H9 (cell line): Measurements from ENCODE around the gene PRSS57. TPM values are rescaled to one million over a fixed set of nuclear protein-coding genes. Genes with fewer than 3 reads are reported as not detected.

ENCODE experiments used
- DNase-seq: peaks from one replicate; pipeline ENCODE4 v3.0.0-alpha.2; 2017
- H2AFZ ChIP-seq: one replicate; pipeline ENCODE4 v1.6.1; 2013; ENCODE audit warnings: mild to moderate bottlenecking, low read length, control low read depth, moderate library complexity
- H2AK5ac ChIP-seq: 2 replicates; pipeline ENCODE4 v1.6.1; 2013; ENCODE audit warnings: low read length, control low read depth, mixed read lengths; ENCODE audit not compliant: insufficient read length
- H2BK120ac ChIP-seq: one replicate; pipeline ENCODE4 v1.6.1; 2013; ENCODE audit warnings: low read depth, mild to moderate bottlenecking, low read length, control low read depth, inconsistent platforms; ENCODE audit not compliant: poor library complexity, severe bottlenecking
- H2BK12ac ChIP-seq: 2 replicates; pipeline ENCODE4 v1.6.1; 2013; ENCODE audit warnings: low read length, control low read depth, mixed read lengths, low read depth; ENCODE audit not compliant: insufficient read length
- H2BK15ac ChIP-seq: 2 replicates; pipeline ENCODE4 v1.6.1; 2013; ENCODE audit warnings: low read depth, low read length, control low read depth
- H2BK20ac ChIP-seq: one replicate; pipeline ENCODE4 v1.6.1; 2013; ENCODE audit warnings: low read depth, mild to moderate bottlenecking, low read length, control low read depth, inconsistent platforms; ENCODE audit not compliant: poor library complexity, severe bottlenecking
- H2BK5ac ChIP-seq: 2 replicates; pipeline ENCODE4 v1.6.1; 2013; ENCODE audit warnings: low read length, control low read depth, mixed read lengths; ENCODE audit not compliant: insufficient read length
- H3K14ac ChIP-seq: 2 replicates; pipeline ENCODE4 v1.6.1; 2013; ENCODE audit warnings: low read length, control low read depth; ENCODE audit not compliant: insufficient read depth
- H3K18ac ChIP-seq: 2 replicates; pipeline ENCODE4 v1.6.1; 2013; ENCODE audit warnings: low read depth, mild to moderate bottlenecking, mixed read lengths, low read length, control low read depth; ENCODE audit not compliant: insufficient read length
- H3K23ac ChIP-seq: 2 replicates; pipeline ENCODE4 v1.6.1; 2013; ENCODE audit warnings: low read length, control low read depth, mixed read lengths, low read depth; ENCODE audit not compliant: insufficient read length
- H3K23me2 ChIP-seq: 2 replicates; pipeline ENCODE4 v1.6.1; 2013; ENCODE audit warnings: low read depth, mild to moderate bottlenecking, mixed read lengths, low read length, control low read depth; ENCODE audit not compliant: insufficient read length, poor library complexity, severe bottlenecking
- H3K27ac ChIP-seq: 2 replicates; pipeline ENCODE4 v1.5.1; 2013; ENCODE audit warnings: low read length, control low read depth, mixed read lengths, low read depth; ENCODE audit not compliant: insufficient read length
- H3K27me3 ChIP-seq: 2 replicates; pipeline ENCODE4 v1.6.1; 2013; ENCODE audit warnings: low read length, control low read depth, inconsistent platforms; ENCODE audit not compliant: insufficient read depth
- H3K4ac ChIP-seq: 2 replicates; pipeline ENCODE4 v1.6.1; 2013; ENCODE audit warnings: low read depth, mild to moderate bottlenecking, control low read depth, inconsistent platforms, low read length, moderate library complexity
- H3K4me1 ChIP-seq: 2 replicates; pipeline ENCODE4 v1.6.1; 2013; ENCODE audit warnings: low read length, control low read depth, inconsistent platforms; ENCODE audit not compliant: insufficient read depth
- H3K4me2 ChIP-seq: 2 replicates; pipeline ENCODE4 v1.6.1; 2013; ENCODE audit warnings: low read length, control low read depth, mixed read lengths; ENCODE audit not compliant: insufficient read length, insufficient read depth
- H3K56ac ChIP-seq: 2 replicates; pipeline ENCODE4 v1.6.1; 2013; ENCODE audit warnings: low read depth, mild to moderate bottlenecking, mixed read lengths, low read length, control low read depth; ENCODE audit not compliant: insufficient read length
- H3K79me1 ChIP-seq: 2 replicates; pipeline ENCODE4 v1.6.1; 2013; ENCODE audit warnings: low read depth, mild to moderate bottlenecking, moderate library complexity, low read length, control low read depth, inconsistent platforms; ENCODE audit not compliant: insufficient read depth, poor library complexity, severe bottlenecking
- H3K79me2 ChIP-seq: 2 replicates; pipeline ENCODE4 v1.6.1; 2013; ENCODE audit warnings: low read length, control low read depth, inconsistent platforms; ENCODE audit not compliant: insufficient read depth
- H3K9ac ChIP-seq: 2 replicates; pipeline ENCODE4 v1.6.1; 2013; ENCODE audit warnings: low read length, control low read depth, mixed read lengths; ENCODE audit not compliant: insufficient read length; ENCODE audit errors: extremely low read depth
- H3K9me3 ChIP-seq: one replicate; pipeline ENCODE4 v1.6.1; 2013; ENCODE audit warnings: low read depth, low read length, inconsistent platforms; ENCODE audit not compliant: control insufficient read depth
- H3T11ph ChIP-seq: one replicate; pipeline ENCODE4 v1.6.1; 2013; ENCODE audit warnings: mild to moderate bottlenecking, low read length, control low read depth, inconsistent platforms
- H4K20me1 ChIP-seq: one replicate; pipeline ENCODE4 v1.6.1; 2013; ENCODE audit not compliant: control insufficient read depth, insufficient read length, insufficient read depth
- H4K5ac ChIP-seq: 2 replicates; pipeline ENCODE4 v1.6.1; 2013; ENCODE audit warnings: low read depth, mild to moderate bottlenecking, mixed read lengths, low read length, control low read depth; ENCODE audit not compliant: insufficient read length
- H4K8ac ChIP-seq: replicated peaks from 2 replicates; pipeline ENCODE4 v1.6.1; 2013; ENCODE audit warnings: low read length, control low read depth, mixed read lengths, low read depth; ENCODE audit not compliant: insufficient read length
- H4K91ac ChIP-seq: 2 replicates; pipeline ENCODE4 v1.6.1; 2013; ENCODE audit warnings: low read depth, mild to moderate bottlenecking, moderate library complexity, mixed read lengths, low read length, control low read depth; ENCODE audit not compliant: insufficient read length
- H3K27ac Mint-ChIP-seq, 3 experiments: 2 replicates in 2 of 3; 3 replicates in 1 of 3; pipeline ENCODE4 v1.8.0; 2020 to 2021; ENCODE audit warnings: mixed read lengths in 3 of 3, mild to moderate bottlenecking in 1 of 3, moderate library complexity in 1 of 3
- H3K27me3 Mint-ChIP-seq: 2 replicates; pipeline ENCODE4 v1.8.0; 2021; ENCODE audit warnings: low read depth, mild to moderate bottlenecking, moderate library complexity, mixed read lengths
- H3K36me3 Mint-ChIP-seq, 3 experiments: 2 replicates in 2 of 3; 3 replicates in 1 of 3; pipeline ENCODE4 v1.8.0; 2020 to 2021; ENCODE audit warnings: low read depth in 3 of 3, mixed read lengths in 3 of 3; ENCODE audit not compliant: insufficient read depth in 1 of 3
- H3K4me1 Mint-ChIP-seq, 2 experiments: 2 replicates each; pipeline ENCODE4 v1.8.0; 2020; ENCODE audit warnings: mixed read lengths in 2 of 2
- H3K4me3 Mint-ChIP-seq, 2 experiments: 2 replicates in 1 of 2; 3 replicates in 1 of 2; pipeline ENCODE4 v1.8.0; 2020 to 2021; ENCODE audit warnings: mild to moderate bottlenecking in 2 of 2, mixed read lengths in 2 of 2, moderate library complexity in 1 of 2
- H3K9me3 Mint-ChIP-seq, 2 experiments: 2 replicates in 1 of 2; 3 replicates in 1 of 2; pipeline ENCODE4 v1.8.0; 2020; ENCODE audit warnings: mild to moderate bottlenecking in 2 of 2, mixed read lengths in 2 of 2, moderate library complexity in 1 of 2
- WGBS: extraction: QIAGEN DNeasy Blood & Tissue Kit; methylation state at CpG from one replicate; pipeline ENCODE4 v1.1.7; 2013; ENCODE audit warnings: missing lambda C conversion rate, low lambda C conversion rate, mixed read lengths; ENCODE audit not compliant: insufficient read length; ENCODE audit errors: extremely low coverage; 5-methylcytosine and 5-hydroxymethylcytosine counted together
- total RNA-seq: library from RNA; stranded (reverse); gene quantifications from 2 replicates; pipeline ENCODE4 v1.2.1, GENCODE V29; 2021
- TF ChIP-seq, protein P1 (sequence below): fragments of 200-600 bp; sonication (generic); conservative IDR thresholded peaks from 3 replicates; pipeline ENCODE4 v1.8.0; 2021; ENCODE audit warnings: antibody characterized with exemption, mild to moderate bottlenecking

PRSS57 gene
- total RNA-seq, 1 experiment from 2014 or later: not detected

DNA sequence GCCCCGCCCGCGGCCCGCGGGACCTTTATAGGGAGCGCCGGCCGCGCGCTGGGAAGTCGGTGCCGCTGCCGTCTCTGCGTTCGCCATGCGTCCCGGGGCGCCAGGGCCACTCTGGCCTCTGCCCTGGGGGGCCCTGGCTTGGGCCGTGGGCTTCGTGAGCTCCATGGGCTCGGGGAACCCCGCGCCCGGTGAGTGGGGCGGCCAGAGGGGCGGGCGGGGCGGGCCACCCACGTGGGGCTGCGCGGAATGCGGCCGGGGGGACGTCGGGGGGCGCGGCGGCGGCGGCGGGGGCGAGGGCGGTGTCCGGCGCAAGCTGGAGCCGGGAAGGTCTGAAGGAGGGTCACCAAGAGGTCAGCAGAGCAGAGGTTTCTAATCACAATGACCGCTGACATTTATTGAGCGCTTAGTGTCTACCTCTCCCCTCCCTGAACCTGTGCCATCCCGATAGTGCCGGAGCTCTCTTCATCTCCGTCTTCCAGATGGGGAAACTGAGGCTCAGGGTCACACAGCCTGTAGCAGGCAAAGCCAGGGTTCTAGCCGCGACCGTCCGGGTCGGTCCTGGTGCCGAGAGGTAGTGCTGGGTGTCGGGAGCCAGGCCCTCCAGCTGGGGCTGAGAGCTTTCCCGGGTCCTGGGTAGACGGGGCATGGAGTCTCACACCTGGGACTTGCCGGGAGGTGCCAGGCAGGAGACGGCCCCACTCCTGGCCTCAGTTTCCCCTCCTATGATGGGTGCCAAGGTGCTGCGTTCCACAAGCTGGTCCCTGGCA lies 18.7 kb downstream of the PRSS57 start, which contains the start of gene FSTL3:
Gene FSTL3 (plus strand): TSS at position 54 of the 767 bp plus-strand sequence. CDS start 32 bp downstream, at position 86.
- Histone ChIP-seq H3K4ac (no peak within 1 kb of the TSS), H3K9me3 (no peaks in the 10 kb centered on the region), H4K5ac (no peak within 1 kb of the TSS), H2AFZ (no peak within 1 kb of the TSS), H3K79me2 (no peaks in the 10 kb centered on the region), H3K79me1 (no peaks in the 10 kb centered on the region), H4K91ac (no peak within 1 kb of the TSS), H3K4me2 (peak within 1 kb of the TSS; percentile 4), H2BK120ac (no peak within 1 kb of the TSS), H4K20me1 (no peaks in the 10 kb centered on the region), H3K27ac (no peak within 1 kb of the TSS), H4K8ac (no peak within 1 kb of the TSS), H2BK15ac (no peak within 1 kb of the TSS), H3T11ph (no peak within 1 kb of the TSS), H3K14ac (no peak within 1 kb of the TSS; the same call in 1 of the 2 replicates), H2AK5ac (no peak within 1 kb of the TSS), H3K9ac (no peak within 1 kb of the TSS), H3K18ac (no peak within 1 kb of the TSS), H3K27me3 (no peaks in the 10 kb centered on the region; the same call in 1 of the 2 replicates), H2BK12ac (no peak within 1 kb of the TSS), H3K56ac (no peak within 1 kb of the TSS), H3K23ac (no peak within 1 kb of the TSS), H3K23me2 (peaks cover 8% of the 10 kb centered on the region), H3K4me1 (no peaks in the 10 kb centered on the region), H2BK20ac (no peak within 1 kb of the TSS), H2BK5ac (no peak within 1 kb of the TSS)
- Mint-ChIP-seq H3K27me3 (peaks cover 48% of the 10 kb centered on the region), H3K4me3 (peak within 1 kb of the TSS; percentile 42 to 71), H3K36me3 (no peaks in the 10 kb centered on the region), H3K4me1 (peaks cover 0 to 10% of the 10 kb centered on the region in 2 experiments; a peak in 2 of 4 replicates), H3K9me3 (no peaks in the 10 kb centered on the region), H3K27ac (no peak within 1 kb of the TSS; a peak in 1 of 7 replicates)
- TF ChIP-seq, protein P1, sequence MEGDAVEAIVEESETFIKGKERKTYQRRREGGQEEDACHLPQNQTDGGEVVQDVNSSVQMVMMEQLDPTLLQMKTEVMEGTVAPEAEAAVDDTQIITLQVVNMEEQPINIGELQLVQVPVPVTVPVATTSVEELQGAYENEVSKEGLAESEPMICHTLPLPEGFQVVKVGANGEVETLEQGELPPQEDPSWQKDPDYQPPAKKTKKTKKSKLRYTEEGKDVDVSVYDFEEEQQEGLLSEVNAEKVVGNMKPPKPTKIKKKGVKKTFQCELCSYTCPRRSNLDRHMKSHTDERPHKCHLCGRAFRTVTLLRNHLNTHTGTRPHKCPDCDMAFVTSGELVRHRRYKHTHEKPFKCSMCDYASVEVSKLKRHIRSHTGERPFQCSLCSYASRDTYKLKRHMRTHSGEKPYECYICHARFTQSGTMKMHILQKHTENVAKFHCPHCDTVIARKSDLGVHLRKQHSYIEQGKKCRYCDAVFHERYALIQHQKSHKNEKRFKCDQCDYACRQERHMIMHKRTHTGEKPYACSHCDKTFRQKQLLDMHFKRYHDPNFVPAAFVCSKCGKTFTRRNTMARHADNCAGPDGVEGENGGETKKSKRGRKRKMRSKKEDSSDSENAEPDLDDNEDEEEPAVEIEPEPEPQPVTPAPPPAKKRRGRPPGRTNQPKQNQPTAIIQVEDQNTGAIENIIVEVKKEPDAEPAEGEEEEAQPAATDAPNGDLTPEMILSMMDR: no peak
- WGBS: no CpG with 5 or more reads among the region's 63 CpGs
- DNase-seq: no peak
